ENCODE results near the gene FN3KRP.

The FN3KRP gene

GRCh38 chr17:82699551-82699950 is 17.0 kb upstream of the FN3KRP start:
- no peak for TF ChIP-seq OSR1 (CRISPR knock-in tag; IDR thresholded peaks at IDR 0.05)
- no peak for TF ChIP-seq ZFP3 (CRISPR knock-in tag; IDR thresholded peaks at IDR 0.05)
- no peak for TF ChIP-seq TOX (CRISPR knock-in tag; IDR thresholded peaks at IDR 0.05; ENCODE audit: borderline replicate concordance)
- TF ChIP-seq POU6F1 (CRISPR knock-in tag; IDR thresholded peaks at IDR 0.05; ENCODE audit: borderline replicate concordance, low read depth) = no peak
- TF ChIP-seq, protein P1, sequence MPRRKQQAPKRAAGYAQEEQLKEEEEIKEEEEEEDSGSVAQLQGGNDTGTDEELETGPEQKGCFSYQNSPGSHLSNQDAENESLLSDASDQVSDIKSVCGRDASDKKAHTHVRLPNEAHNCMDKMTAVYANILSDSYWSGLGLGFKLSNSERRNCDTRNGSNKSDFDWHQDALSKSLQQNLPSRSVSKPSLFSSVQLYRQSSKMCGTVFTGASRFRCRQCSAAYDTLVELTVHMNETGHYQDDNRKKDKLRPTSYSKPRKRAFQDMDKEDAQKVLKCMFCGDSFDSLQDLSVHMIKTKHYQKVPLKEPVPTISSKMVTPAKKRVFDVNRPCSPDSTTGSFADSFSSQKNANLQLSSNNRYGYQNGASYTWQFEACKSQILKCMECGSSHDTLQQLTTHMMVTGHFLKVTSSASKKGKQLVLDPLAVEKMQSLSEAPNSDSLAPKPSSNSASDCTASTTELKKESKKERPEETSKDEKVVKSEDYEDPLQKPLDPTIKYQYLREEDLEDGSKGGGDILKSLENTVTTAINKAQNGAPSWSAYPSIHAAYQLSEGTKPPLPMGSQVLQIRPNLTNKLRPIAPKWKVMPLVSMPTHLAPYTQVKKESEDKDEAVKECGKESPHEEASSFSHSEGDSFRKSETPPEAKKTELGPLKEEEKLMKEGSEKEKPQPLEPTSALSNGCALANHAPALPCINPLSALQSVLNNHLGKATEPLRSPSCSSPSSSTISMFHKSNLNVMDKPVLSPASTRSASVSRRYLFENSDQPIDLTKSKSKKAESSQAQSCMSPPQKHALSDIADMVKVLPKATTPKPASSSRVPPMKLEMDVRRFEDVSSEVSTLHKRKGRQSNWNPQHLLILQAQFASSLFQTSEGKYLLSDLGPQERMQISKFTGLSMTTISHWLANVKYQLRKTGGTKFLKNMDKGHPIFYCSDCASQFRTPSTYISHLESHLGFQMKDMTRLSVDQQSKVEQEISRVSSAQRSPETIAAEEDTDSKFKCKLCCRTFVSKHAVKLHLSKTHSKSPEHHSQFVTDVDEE (CRISPR knock-in tag; IDR thresholded peaks at IDR 0.05) = no peak
- TF ChIP-seq TCF4 (CRISPR knock-in tag; IDR thresholded peaks at IDR 0.05; ENCODE audit: borderline replicate concordance) = no peak
- TF ChIP-seq CSRNP3 (CRISPR knock-in tag; IDR thresholded peaks at IDR 0.05) = no peak
- TF ChIP-seq SNAI2 (CRISPR knock-in tag; IDR thresholded peaks at IDR 0.05) = no peak
- TF ChIP-seq ISL1 (CRISPR knock-in tag; IDR thresholded peaks at IDR 0.05) = no peak
- TF ChIP-seq ZNF70 (CRISPR knock-in tag; IDR thresholded peaks at IDR 0.05) = no peak
- no peak for TF ChIP-seq ZFP30 (CRISPR knock-in tag; IDR thresholded peaks at IDR 0.05)
- TF ChIP-seq ZNF8 (CRISPR knock-in tag; IDR thresholded peaks at IDR 0.05) = no peak
- ATAC-seq = no peak

- no peak for ATAC-seq
- TF ChIP-seq SNAI2 (CRISPR knock-in tag; IDR thresholded peaks at IDR 0.05) (no peak), PPARA (CRISPR knock-in tag; IDR thresholded peaks at IDR 0.05; ENCODE audit: borderline replicate concordance) (no peak), ZFP3 (CRISPR knock-in tag; IDR thresholded peaks at IDR 0.05) (no peak), GLIS3 (CRISPR knock-in tag; IDR thresholded peaks at IDR 0.05) (no peak), OSR1 (CRISPR knock-in tag; IDR thresholded peaks at IDR 0.05) (no peak), BACH2 (CRISPR knock-in tag; IDR thresholded peaks at IDR 0.05; ENCODE audit: borderline replicate concordance) (no peak), POU6F1 (CRISPR knock-in tag; IDR thresholded peaks at IDR 0.05; ENCODE audit: borderline replicate concordance, low read depth) (no peak), TCF4 (CRISPR knock-in tag; IDR thresholded peaks at IDR 0.05; ENCODE audit: borderline replicate concordance) (no peak), ZNF8 (CRISPR knock-in tag; IDR thresholded peaks at IDR 0.05) (no peak), ZNF70 (CRISPR knock-in tag; IDR thresholded peaks at IDR 0.05) (no peak), ARNTL (CRISPR knock-in tag; IDR thresholded peaks at IDR 0.05; ENCODE audit: borderline replicate concordance, low read depth) (no peak), TOX (CRISPR knock-in tag; IDR thresholded peaks at IDR 0.05; ENCODE audit: borderline replicate concordance) (no peak), ZC3H10 (CRISPR knock-in tag; IDR thresholded peaks at IDR 0.05) (no peak), CSRNP3 (CRISPR knock-in tag; IDR thresholded peaks at IDR 0.05) (no peak), CSDC2 (CRISPR knock-in tag; IDR thresholded peaks at IDR 0.05) (no peak)
- TF ChIP-seq, protein P1 (CRISPR knock-in tag; IDR thresholded peaks at IDR 0.05) = no peak
- TF ChIP-seq, protein P2, sequence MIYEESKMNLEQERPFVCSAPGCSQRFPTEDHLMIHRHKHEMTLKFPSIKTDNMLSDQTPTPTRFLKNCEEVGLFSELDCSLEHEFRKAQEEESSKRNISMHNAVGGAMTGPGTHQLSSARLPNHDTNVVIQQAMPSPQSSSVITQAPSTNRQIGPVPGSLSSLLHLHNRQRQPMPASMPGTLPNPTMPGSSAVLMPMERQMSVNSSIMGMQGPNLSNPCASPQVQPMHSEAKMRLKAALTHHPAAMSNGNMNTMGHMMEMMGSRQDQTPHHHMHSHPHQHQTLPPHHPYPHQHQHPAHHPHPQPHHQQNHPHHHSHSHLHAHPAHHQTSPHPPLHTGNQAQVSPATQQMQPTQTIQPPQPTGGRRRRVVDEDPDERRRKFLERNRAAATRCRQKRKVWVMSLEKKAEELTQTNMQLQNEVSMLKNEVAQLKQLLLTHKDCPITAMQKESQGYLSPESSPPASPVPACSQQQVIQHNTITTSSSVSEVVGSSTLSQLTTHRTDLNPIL (CRISPR knock-in tag; IDR thresholded peaks at IDR 0.05; ENCODE audit: low read depth) = no peak
Measured at GRCh38 chr17:82702231-82702927, 14.1 kb upstream of the FN3KRP start.

Data from SK-N-SH treated with all-trans-retinoic acid at 6 μM for 48 hours (cell line).